Lower leg skin (tissue), 3 donors: ENCODE results near the gene TMCC1.

Experiments used
- CTCF ChIP-seq, 3 donors: fragments of 450-650 bp; IDR thresholded peaks; one replicate each; pipeline ENCODE4 v1.5.1; 2016; ENCODE audit warnings: antibody characterized with exemption in 3 of 3, mild to moderate bottlenecking in 3 of 3, moderate library complexity in 2 of 3
- POLR2A ChIP-seq, 2 donors: fragments of 450-650 bp; IDR thresholded peaks; one replicate each; pipeline ENCODE4 v1.6.1; 2016 to 2017; ENCODE audit warnings: antibody characterized with exemption in 2 of 2, mild to moderate bottlenecking in 1 of 2, moderate library complexity in 1 of 2

GRCh38 chr3:129718201-129718600 lies 175.3 kb downstream of the TMCC1 start:
- no peak for TF ChIP-seq CTCF (IDR thresholded peaks at IDR 0.05)
- TF ChIP-seq POLR2A (IDR thresholded peaks at IDR 0.05) = no peak
